Sigmoid colon (tissue), 7 donors: ENCODE results near the gene CDK6. TPM values are rescaled to one million over a fixed set of nuclear protein-coding genes. Genes with fewer than 3 reads are reported as not detected.

Experiments used
- DNase-seq: peaks from one replicate; pipeline ENCODE4 v3.0.0-alpha.2; 2019
- H3K27ac ChIP-seq, 4 donors: fragments of 200-600 bp; sonication (generic); one replicate each; pipeline ENCODE4 v1.5.1; 2016 to 2019; ENCODE audit warnings: mild to moderate bottlenecking in 1 of 4
- H3K27me3 ChIP-seq, 3 donors: fragments of 200-600 bp; sonication (generic); one replicate each; pipeline ENCODE4 v1.5.1; 2019; ENCODE audit warnings: mild to moderate bottlenecking in 1 of 3
- H3K36me3 ChIP-seq, 4 donors: fragments of 200-600 bp; sonication (generic); one replicate each; pipeline ENCODE4 v1.5.1; 2016 to 2019
- H3K4me1 ChIP-seq, 4 donors: fragments of 200-600 bp; sonication (generic); one replicate each; pipeline ENCODE4 v1.5.1; 2017 to 2019
- H3K4me3 ChIP-seq, 4 donors: fragments of 200-600 bp; sonication (generic); one replicate each; pipeline ENCODE4 v1.5.1; 2017 to 2019; ENCODE audit warnings: mild to moderate bottlenecking in 2 of 4, moderate library complexity in 1 of 4
- H3K9me3 ChIP-seq, 4 donors: fragments of 200-600 bp in 3 of 4; sonication (generic) in 3 of 4; one replicate each; pipeline versions ENCODE4 v1.5.1 to v1.6.1; 2013 to 2019
- EP300 ChIP-seq, 4 donors: sonication (generic); formaldehyde crosslinking; IDR thresholded peaks; one replicate each; pipeline ENCODE4 v1.6.1; 2017; ENCODE audit warnings: antibody characterized with exemption in 4 of 4
- POLR2A ChIP-seq, 2 donors: fragments of 450-650 bp; IDR thresholded peaks; one replicate each; pipeline ENCODE4 v1.6.1; 2016; ENCODE audit warnings: antibody characterized with exemption in 2 of 2, mild to moderate bottlenecking in 2 of 2, moderate library complexity in 2 of 2
- POLR2AphosphoS5 ChIP-seq, 4 donors: sonication (generic); formaldehyde crosslinking; IDR thresholded peaks; one replicate each; pipeline ENCODE4 v1.6.1; 2017; ENCODE audit warnings: antibody characterized with exemption in 4 of 4
- WGBS, 2 donors: extraction: QIAGEN DNeasy Blood & Tissue Kit; methylation state at CpG; one replicate each; pipeline ENCODE4 v1.1.7; 2013; 5-methylcytosine and 5-hydroxymethylcytosine counted together
- intact Hi-C: fragments of 100-400 bp; cut with DNase I; formaldehyde crosslinking; loops from one replicate; pipeline ENCODE4 v1.15.1; 2023
- polyA plus RNA-seq, 3 donors: library from polyadenylated mRNA; stranded (reverse); fragments of 200-250 nt; gene quantifications; one replicate each; pipeline ENCODE4 v1.2.3, GENCODE V29; 2013
- small RNA-seq, 3 donors: library from RNA; depleted of rRNA; stranded (forward); fragments of <200 nt; gene quantifications; one replicate each; pipeline ENCODE3, GENCODE V24; 2016
- total RNA-seq, 4 donors: library from RNA; depleted of rRNA; stranded (reverse); fragments of >200 nt; gene quantifications; one replicate each; pipeline ENCODE4 v1.1.0, GENCODE V29; 2016
- TF ChIP-seq, protein P1 (sequence below), 4 experiments: fragments of 450-650 bp in 3 of 4; fragments of 200-600 bp in 1 of 4; IDR thresholded peaks; one replicate each; pipeline ENCODE4 v1.5.1; 2016 to 2019; ENCODE audit warnings: antibody characterized with exemption in 4 of 4, mild to moderate bottlenecking in 3 of 4, moderate library complexity in 2 of 4
- donor health status: healthy with polysubstance abuse.
- donor health status: Bipolar disorder and iron deficiency.
- donor health status: healthy.

The CDK6 gene
- total and polyA plus RNA-seq, 7 donors, result 2.4 to 25.8 (median 13.3) TPM

GRCh38 chr7:92557808-92558362, 278.5 kb downstream of the CDK6 start:
- Histone ChIP-seq H3K36me3 (peaks cover 0 to 29% (median 6%) of the 10 kb centered on the region in 4 donors), H3K27ac (no peak overlapping the region), H3K27me3 (no peaks in the 10 kb centered on the region), H3K4me1 (no peaks in the 10 kb centered on the region), H3K9me3 (no peaks in the 10 kb centered on the region), H3K4me3 (no peak overlapping the region)
- TF ChIP-seq EP300 (IDR thresholded peaks at IDR 0.05) (no peak), POLR2A (IDR thresholded peaks at IDR 0.05) (no peak), POLR2AphosphoS5 (IDR thresholded peaks at IDR 0.05) (no peak)
- TF ChIP-seq, protein P1, sequence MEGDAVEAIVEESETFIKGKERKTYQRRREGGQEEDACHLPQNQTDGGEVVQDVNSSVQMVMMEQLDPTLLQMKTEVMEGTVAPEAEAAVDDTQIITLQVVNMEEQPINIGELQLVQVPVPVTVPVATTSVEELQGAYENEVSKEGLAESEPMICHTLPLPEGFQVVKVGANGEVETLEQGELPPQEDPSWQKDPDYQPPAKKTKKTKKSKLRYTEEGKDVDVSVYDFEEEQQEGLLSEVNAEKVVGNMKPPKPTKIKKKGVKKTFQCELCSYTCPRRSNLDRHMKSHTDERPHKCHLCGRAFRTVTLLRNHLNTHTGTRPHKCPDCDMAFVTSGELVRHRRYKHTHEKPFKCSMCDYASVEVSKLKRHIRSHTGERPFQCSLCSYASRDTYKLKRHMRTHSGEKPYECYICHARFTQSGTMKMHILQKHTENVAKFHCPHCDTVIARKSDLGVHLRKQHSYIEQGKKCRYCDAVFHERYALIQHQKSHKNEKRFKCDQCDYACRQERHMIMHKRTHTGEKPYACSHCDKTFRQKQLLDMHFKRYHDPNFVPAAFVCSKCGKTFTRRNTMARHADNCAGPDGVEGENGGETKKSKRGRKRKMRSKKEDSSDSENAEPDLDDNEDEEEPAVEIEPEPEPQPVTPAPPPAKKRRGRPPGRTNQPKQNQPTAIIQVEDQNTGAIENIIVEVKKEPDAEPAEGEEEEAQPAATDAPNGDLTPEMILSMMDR (IDR thresholded peaks at IDR 0.05), result no peak
- intact Hi-C loops, result no loop called here
- no peak for DNase-seq
- WGBS, 2 donors, result 88 to 91% methylated on average over 7 of the region's 7 CpGs

- no peaks in the 10 kb centered on the region for H3K4me1 ChIP-seq
- no peak for DNase-seq
- TF ChIP-seq, protein P1 (IDR thresholded peaks at IDR 0.05), result no peak
- TF ChIP-seq EP300 (IDR thresholded peaks at IDR 0.05) (no peak), POLR2AphosphoS5 (IDR thresholded peaks at IDR 0.05) (no peak), POLR2A (IDR thresholded peaks at IDR 0.05) (no peak)
- no peaks in the 10 kb centered on the region for H3K27me3 ChIP-seq
- H3K9me3 ChIP-seq, result no peaks in the 10 kb centered on the region
- intact Hi-C loops, result no loop called here
- H3K36me3 ChIP-seq, result peaks cover 0 to 29% (median 4%) of the 10 kb centered on the region in 4 donors
- 91 to 95% methylated on average over 2 of the region's 2 CpGs for whole genome bisulfite sequencing, 2 donors
- no peak overlapping the region for H3K27ac ChIP-seq
- no peak overlapping the region for H3K4me3 ChIP-seq
These were observed 279.1 kb downstream of the CDK6 start for GRCh38 chr7:92557249-92557648.

Small RNAs within 50 kb of the gene (small RNA-seq; reads per million reads assigned to genes)
- 0 reads per million in 3 donors for gene RNU6-10P

Other genes with a start within 250 kb of the CDK6 start
- gene FAM133B, start 246.2 kb downstream of the CDK6 start, total RNA-seq, result 10 to 100 TPM; 23.8 to 28.3 (median 25.7) TPM
- gene FAM133B, start 246.2 kb downstream of the CDK6 start, polyA plus RNA-seq, result 10 to 100 TPM; 10.9 to 13.4 (median 12.0) TPM